RWPE1 (cell line): Measurements from ENCODE around the gene COQ6.
"Not testable (repeated sequence)": the region's sequence is repeated elsewhere in the genome, so short reads cannot be mapped to it uniquely, and the experiment has no call there.

ENCODE experiments used
- CTCF ChIA-PET: fragments of 350-600 bp; sonication (Branson Sonifier 250); formaldehyde crosslinking; extraction: SDS; loops from one replicate; lab custom pipeline; 2021; lab: Yijun Ruan, JAX
- POLR2A ChIA-PET: fragments of 400-600 bp; formaldehyde crosslinking; extraction: SDS; loops from one replicate; lab custom pipeline; 2020; ENCODE audit warnings: antibody characterized with exemption; ENCODE audit not compliant: low non-redundant PET; lab: Yijun Ruan, JAX
- DNase-seq: peaks from one replicate; pipeline ENCODE4 v3.0.0; 2012; ENCODE audit warnings: low spot score
- H3K27ac ChIP-seq: fragments of 450-650 bp; 2 replicates; pipeline ENCODE4 v1.5.1; 2017
- CTCF ChIP-seq: fragments of 450-650 bp; conservative IDR thresholded peaks from 2 replicates; pipeline ENCODE4 v1.5.1; 2017; ENCODE audit warnings: low read depth, mild to moderate bottlenecking

COQ6 gene

GRCh38 chr14:73949752-73950734, at the start of gene COQ6, which contains the start of gene FAM161B:
TSS of gene COQ6 (plus strand) at chr14:73950302. CDS start at chr14:73950333, 31 bp downstream.
TSS of gene FAM161B (minus strand) at chr14:73950094. CDS start at chr14:73950026, 68 bp downstream.
- H3K27ac ChIP-seq, result peak within 1 kb of the TSS; percentile 91
- DNase-seq, result peak; percentile 92
- no peak for TF ChIP-seq CTCF
- POLR2A ChIA-PET, result no interaction called here
- CTCF ChIA-PET, result interaction anchor here (0.6 to 0.7 kb wide), 2 partner anchors 87 to 150 kb away, joined by 3 to 5 read pairs; no protein-coding TSS in a partner anchor

- no peak for TF ChIP-seq CTCF
- ChIA-PET CTCF (no interaction called here), POLR2A (no interaction called here)
- H3K27ac ChIP-seq, result no peak overlapping the region
- DNase-seq, result no peak
These were observed 47.1 kb upstream of the COQ6 start for GRCh38 chr14:73903028-73903427.

GRCh38 chr14:73909681-73910080, 40.4 kb upstream of the COQ6 start:
- CTCF ChIA-PET, result no interaction called here
- no peak for TF ChIP-seq CTCF
- POLR2A ChIA-PET, result no interaction called here
- DNase-seq, result no peak
- H3K27ac ChIP-seq, result no peak overlapping the region

- no peak overlapping the region for H3K27ac ChIP-seq
- ChIA-PET CTCF (interaction anchor here (0.6 kb wide), 1 partner anchor 21 kb away, joined by 4 read pairs; no protein-coding TSS in a partner anchor), POLR2A (no interaction called here)
- no peak for TF ChIP-seq CTCF
- DNase-seq, result no peak
These were observed 36.8 kb upstream of the COQ6 start for GRCh38 chr14:73913256-73913655.

GRCh38 chr14:73916324-73916723, 33.8 kb upstream of the COQ6 start:
- no peak for TF ChIP-seq CTCF
- CTCF ChIA-PET, result interaction anchor here (0.7 kb wide), 1 partner anchor 12 kb away, joined by 3 read pairs; no protein-coding TSS in a partner anchor
- POLR2A ChIA-PET, result no interaction called here
- no peak for DNase-seq
- no peak overlapping the region for H3K27ac ChIP-seq

- DNase-seq, POLR2A ChIA-PET, H3K27ac ChIP-seq: not testable (repeated sequence)
- CTCF ChIA-PET, result interaction anchor here (0.7 kb wide), 1 partner anchor 12 kb away, joined by 3 read pairs; no protein-coding TSS in a partner anchor
These were observed 30.6 kb upstream of the COQ6 start for GRCh38 chr14:73919457-73919856.

- TF ChIP-seq CTCF, result no peak
- ChIA-PET CTCF (interaction anchor here (0.6 kb wide), 1 partner anchor 196 kb away, joined by 8 read pairs; no protein-coding TSS in a partner anchor), POLR2A (no interaction called here)
- DNase-seq, result no peak
- H3K27ac ChIP-seq, result no peak overlapping the region
These were observed 25.8 kb upstream of the COQ6 start for GRCh38 chr14:73924337-73924736.
